GM21528 (cell line): ENCODE results near the gene ADAMTS8.

Source experiments
- ATAC-seq: cut with Tn5 transposase; IDR thresholded peaks from one replicate; pipeline ENCODE4 v1.9.1; 2021; ENCODE audit warnings: mild to moderate bottlenecking, moderate library complexity; ENCODE audit not compliant: unreplicated experiment, low FRiP score

The ADAMTS8 gene

DNA sequence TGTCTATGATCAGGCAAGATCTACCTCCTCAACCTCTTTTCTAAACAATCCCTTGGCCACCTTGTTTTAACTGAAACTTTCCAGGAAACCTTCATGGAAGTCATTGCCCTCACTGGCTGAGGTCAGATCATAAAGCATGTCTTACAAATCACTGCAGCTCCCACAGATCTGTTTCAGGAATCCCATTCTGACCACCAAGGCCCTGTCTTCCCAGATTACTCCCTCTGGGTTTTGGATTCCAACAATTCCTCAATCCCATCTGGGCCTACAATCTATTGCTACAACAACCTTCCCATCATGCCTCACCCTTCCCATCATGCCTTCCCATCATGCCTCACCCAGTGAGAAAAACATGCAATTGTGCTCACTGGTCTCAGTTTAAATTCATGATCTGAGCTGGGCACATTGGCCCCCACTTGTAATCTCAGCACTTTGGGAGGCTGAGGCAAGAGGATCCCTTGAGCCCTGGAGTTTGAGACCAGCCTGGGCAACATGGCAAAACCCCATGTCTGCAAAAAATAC lies 35.9 kb upstream of the ADAMTS8 start:
- no peak for ATAC-seq

DNA sequence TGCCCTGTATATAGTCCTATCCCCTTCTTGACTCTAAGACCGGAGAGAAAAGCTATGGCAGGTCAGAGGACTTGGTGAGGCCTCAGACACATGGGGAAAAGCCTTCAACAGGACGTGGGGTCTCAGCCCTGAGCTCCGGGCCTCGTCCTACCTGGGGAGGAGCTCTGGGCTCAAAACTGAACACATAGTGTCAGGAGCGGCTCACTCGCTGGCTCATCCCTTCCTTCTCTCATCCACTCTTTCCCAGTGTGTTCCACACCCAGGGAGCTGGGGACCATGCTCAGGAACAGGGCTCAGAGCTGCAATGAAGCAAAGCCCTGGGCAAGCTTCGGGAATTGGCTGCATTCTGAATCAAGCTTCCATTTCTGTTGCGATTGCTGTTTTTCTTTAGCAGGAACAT lies 34.5 kb upstream of the ADAMTS8 start:
- ATAC-seq, result no peak

DNA sequence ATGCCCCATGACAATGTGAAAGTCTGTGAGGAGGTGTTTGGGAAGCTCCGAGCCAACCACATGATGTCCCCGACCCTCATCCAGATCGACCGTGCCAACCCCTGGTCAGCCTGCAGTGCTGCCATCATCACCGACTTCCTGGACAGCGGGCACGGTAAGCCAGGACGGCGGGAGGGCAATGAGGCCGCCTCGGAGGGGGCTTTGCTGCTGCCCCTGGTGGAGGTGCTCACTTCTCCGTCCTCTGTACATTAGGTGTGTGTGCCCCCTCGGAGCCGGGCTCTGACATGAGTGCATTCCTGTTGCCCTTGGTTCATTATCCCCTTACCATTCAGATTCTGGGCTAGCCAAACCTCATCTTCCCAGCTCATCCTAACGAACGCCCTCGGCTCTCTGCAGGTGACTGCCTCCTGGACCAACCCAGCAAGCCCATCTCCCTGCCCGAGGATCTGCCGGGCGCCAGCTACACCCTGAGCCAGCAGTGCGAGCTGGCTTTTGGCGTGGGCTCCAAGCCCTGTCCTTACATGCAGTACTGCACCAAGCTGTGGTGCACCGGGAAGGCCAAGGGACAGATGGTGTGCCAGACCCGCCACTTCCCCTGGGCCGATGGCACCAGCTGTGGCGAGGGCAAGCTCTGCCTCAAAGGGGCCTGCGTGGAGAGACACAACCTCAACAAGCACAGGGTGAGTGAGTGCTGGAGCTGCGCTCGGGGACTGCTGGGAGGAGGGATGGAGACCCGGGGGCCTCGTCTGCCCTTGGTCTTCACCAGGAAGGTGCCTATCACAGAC lies 33.9 kb upstream of the ADAMTS8 start:
- ATAC-seq, result no peak

DNA sequence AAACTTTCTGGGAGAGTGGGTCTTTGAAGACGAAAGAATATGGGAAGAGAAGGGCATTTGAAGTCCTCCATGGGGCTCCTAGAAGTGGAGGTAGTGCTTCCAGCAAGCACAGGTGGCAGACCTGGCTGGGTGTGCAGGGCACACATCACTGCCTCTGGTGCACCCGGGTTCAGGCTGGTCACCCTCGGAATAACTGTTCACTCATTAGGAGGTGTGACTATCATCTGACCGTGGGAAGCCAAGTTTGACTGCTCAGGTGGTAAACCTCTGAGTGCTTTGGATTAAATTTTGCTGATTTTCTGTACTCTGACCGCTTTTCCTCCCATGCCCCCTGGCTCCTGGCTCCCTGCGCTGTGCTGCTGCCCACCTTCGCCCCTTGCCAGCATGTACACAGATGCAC lies 31.1 kb upstream of the ADAMTS8 start:
- no peak for ATAC-seq

DNA sequence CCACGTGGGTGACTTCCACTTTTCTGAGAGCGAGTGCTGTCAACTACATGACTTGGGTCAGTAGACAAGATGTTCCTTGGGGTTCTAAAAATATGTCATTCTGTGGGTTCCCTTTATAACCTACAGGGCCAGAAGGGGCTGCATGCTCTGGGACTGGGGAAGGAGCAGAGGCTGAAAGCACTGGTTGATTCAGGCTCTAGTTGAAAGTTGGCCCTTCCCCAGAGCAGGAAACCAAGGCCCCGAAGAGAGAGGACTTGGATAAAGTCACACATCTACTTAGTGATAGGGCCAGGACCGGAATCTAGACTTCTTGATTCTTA lies 30.0 kb upstream of the ADAMTS8 start:
- ATAC-seq, result no peak

DNA sequence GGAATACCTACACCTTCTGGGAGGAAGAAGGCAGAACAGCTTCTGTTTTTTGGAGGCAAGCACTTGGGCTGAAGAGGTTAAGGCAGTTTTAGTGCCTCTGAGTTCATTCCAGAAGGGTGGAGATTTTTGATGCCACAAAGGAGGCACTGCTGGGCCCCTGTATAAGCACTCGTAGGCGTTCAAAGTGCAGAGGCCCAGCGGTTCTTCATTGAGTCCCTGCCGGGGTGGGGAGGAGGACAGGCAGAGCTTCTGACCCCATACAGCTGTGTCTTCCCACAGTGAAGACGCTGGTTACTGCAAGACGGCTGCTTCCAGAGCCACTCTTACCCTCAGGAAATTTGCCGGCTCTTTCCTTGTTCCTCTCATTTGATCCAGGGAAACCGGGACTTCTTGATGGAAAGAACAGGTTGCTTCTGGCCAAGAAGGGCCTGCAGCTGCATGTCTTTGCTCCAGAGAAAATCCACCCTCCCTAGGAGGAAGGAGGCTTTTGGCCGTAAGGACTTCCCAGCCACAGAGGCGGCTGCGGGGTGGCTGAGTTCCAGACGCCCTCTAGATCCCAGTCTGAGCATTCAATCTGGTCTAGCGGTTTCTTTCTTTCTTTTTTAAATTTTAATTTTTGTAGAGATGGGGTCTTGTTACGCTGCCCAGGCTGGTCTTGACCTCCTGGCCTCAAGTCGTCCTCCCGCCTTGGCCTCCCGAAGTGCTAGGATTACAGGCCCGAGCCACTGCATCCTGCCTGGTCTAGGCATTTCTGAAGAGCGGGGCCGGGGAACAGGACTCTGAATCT lies 29.4 kb upstream of the ADAMTS8 start:
- ATAC-seq, result no peak

DNA sequence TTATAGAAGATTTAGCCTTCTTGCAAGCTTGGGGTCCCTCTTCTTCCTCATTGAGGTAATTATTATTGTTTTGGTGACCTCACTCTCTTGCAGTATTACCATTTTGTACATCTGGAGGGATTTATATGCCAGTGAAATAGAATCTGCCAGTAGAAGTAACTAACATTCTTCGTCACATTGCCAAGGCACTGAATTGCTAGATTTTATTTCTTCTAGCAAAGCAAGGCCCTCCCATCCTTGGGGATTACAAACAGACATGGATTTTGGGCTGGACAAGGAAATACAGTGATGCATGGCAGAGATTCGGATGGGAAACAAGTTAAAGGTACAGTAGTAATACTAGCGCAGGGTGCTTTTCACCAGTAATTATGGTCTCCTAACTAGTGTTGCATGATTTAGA lies 27.9 kb upstream of the ADAMTS8 start:
- ATAC-seq, result no peak

DNA sequence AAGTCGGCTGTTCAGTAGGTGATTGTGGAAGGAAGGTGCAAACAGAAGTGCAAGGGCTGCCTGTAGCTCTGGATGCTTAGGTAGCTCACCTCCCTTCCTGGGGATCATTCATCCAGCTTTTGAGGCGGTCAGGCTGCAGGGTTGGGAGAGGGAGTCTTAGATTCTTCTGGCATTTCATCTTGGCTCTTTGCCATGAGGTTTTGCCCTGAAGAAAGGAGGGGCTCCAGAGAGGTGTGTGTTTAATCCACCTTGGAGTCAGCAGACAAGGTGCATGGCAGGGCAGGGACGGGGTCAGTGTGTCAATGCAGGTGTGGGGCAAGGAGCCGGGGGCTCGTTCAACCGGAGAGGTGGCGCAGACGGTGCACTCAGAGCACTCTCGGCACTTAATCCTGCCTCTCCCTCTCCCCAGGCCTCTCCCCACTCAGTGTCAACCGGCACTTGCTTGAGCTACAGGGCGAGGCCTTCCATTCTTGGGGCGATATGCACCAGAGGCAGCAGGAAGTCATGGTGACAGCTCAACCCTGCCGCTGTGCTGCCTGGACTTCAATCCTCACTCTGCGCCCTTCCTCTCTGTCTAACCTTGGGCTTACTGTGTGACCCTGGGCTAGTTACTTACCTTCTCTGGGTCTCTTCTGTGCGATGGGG lies 27.2 kb upstream of the ADAMTS8 start:
- no peak for ATAC-seq

DNA sequence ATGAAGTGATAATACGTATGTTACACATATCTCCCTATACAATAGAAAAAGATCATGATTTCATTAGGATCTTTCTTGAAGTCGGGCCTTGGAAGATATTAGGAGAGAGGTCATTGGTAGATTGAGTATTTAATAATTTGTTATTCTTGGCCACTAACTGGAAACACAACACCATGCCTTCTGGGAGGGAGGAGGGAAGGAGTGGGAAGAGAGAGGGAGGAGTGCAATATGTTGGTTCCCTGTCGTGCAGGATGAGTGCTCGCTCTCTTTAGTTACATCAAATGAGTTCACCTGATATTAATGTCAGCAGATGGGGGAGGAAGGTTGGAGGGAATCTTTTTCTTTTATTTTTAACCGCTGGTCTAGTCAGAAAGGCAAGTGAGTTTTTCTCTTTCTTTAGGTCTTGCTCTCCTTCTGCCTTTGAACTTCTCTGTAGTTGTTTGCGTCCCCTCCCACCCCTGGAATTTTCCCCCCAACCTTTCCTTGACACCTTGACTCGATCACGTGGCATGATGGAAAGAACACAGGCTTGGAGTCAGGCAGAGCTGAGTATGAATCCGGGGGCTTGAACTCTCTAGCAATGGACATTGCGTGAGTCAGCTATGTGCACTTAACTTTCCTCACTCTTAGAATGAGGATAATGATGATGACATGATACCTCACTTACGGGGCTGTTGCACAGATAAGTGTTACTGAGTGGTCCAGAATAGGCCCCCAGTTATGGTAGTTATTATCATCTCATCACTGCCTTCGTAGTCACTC lies 26.3 kb upstream of the ADAMTS8 start:
- ATAC-seq, result no peak

DNA sequence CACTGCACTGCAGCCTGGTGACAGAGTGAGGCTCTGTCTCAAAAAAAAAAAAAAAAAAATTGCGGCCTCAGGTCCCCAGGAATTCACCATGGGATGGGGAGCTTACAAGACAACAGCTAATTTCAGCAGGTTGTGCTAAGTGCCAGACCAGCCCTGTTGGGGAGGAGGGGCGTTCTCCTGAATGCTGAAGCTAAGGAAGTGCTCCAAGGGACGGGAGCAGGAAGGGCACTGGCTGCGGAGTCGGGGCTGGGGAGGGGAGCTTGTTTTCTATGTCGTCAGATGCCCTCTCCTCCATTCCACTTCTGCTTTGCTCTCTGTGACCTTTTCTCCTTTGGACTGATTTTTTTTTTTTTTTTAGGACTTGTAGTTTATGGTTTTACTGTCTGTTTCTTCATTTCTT lies 24.5 kb upstream of the ADAMTS8 start:
- no peak for ATAC-seq

DNA sequence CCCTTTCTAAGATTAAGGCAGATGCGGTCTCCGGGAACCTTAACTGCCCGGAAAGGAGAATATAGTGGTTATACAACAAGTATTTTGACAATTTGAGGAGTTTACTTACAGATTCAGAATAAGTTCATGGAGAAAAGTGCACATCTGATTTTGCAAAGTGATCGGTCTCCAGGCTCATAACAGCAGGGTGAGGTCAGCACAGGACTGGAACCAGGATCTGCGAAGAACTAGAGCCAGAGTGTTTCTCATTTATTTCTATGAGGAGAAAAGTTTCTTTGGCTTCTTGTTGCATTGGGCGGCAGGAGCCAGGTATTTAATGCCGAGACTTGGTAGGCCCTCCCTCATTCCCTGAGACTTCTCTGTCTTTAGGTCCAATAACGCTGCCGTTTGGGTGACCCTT lies 23.8 kb upstream of the ADAMTS8 start:
- no peak for ATAC-seq

DNA sequence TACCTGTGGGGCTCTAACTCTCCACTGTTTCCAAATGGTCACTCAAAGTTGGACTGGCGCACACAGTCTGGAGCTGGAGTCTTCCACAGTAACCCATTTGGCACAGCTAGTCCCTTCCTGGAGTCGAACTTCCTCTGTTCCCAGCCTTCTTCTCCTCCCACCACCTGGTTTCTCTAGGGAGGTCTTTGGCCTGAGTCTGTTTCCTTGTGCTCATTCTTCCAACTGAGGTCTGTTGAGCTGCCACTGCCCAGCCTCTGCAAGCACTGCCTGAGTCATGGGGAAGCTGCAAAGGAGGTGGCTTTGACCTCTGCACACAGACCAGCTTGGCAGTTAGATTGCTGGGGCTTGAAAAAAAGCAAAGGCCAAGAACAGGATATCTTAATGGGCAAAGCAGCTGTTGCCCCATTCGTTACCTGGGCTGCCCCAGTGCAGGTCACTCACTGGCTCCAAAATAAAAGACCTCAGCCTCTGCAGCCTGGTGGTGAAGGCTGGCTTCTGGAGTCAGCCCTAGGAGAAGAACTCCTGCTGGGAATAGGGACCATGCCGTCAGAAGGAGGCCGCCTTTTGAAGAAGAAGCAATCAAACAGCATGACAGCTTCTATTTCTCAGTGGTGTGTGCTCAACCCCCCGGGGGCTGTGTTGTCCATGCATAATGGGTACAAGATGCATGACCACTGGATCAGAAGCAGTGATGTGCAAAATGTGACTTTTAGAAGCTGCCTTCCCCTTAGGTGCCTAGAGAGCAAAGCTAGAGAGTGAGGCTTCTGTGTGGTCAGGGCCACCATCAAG lies 23.0 kb upstream of the ADAMTS8 start:
- no peak for ATAC-seq

DNA sequence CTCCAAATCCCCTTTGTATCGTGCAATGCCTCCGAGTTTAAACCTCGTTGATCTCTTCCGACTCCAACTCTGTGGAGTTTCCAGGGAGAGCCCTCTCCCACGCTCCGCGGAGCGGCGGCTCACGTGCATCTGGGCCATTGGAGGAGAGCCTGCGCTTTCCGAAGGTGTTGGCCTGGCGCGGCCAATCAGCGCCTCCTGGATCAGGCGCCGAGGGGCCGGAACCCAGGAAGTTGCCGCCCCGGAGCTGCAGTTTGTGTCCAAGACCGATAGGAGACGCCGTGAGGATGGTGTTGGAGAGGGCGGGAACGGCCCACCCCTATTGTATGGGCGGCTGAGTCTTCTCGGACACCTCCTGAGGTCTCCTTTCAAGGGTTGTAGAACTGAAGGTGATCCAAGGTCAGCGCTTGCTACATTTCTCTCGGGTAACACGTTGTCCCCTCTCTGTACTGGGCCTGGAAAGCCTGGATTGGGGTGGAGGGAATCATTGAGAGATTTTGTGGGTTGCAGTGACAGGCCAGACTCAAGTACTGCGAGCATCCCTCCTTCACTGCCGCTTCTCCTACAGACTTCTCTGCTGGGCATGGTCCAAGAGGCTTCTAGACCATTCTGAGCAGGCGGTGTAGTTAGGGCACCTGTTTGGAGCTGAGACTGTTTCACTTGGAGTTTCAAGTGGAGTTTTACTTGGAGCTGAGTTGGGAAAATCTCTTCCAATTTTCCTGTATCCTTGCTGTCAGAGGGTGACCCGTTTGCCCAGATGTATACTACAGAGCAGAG lies 21.8 kb upstream of the ADAMTS8 start:
- ATAC-seq, result no peak

DNA sequence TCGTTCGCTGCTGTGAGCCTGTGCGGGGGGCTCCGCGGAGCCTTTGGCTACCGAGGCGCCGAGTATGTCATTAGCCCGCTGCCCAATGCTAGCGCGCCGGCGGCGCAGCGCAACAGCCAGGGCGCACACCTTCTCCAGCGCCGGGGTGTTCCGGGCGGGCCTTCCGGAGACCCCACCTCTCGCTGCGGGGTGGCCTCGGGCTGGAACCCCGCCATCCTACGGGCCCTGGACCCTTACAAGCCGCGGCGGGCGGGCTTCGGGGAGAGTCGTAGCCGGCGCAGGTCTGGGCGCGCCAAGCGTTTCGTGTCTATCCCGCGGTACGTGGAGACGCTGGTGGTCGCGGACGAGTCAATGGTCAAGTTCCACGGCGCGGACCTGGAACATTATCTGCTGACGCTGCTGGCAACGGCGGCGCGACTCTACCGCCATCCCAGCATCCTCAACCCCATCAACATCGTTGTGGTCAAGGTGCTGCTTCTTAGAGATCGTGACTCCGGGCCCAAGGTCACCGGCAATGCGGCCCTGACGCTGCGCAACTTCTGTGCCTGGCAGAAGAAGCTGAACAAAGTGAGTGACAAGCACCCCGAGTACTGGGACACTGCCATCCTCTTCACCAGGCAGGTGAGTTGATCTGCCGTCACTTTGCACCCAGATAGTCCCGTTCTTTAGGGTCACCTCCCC lies 21.0 kb upstream of the ADAMTS8 start:
- ATAC-seq, result no peak

DNA sequence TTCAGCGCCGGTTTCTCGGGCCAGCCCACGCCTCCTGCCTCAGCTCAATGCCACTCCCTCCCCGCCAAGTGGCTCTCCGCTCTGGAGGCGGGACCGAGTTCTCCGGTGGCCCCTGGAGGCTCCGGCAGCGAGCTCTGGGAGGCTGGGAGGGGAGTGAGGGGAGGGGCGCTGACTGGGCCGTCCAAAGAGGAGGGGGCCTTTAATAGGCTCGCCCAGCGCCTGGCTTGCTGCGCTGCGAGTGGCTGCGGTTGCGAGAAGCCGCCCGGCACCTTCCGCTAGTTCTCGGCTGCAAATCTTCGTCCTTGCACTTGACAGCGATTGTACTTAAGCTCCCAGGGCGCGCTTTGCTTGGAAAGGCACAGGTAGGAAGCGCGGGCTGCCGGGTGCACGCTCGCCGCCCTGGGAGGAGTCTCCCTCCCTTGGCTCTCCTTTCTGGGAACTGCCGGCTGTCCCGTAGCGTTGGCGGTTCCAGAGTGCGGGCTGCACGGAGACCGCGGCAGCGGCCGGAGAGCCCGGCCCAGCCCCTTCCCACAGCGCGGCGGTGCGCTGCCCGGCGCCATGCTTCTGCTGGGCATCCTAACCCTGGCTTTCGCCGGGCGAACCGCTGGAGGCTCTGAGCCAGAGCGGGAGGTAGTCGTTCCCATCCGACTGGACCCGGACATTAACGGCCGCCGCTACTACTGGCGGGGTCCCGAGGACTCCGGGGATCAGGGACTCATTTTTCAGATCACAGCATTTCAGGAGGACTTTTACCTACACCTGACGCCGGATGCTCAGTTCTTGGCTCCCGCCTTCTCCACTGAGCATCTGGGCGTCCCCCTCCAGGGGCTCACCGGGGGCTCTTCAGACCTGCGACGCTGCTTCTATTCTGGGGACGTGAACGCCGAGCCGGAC lies 20.3 kb upstream of the ADAMTS8 start, which contains the start of gene ADAMTS15:
TSS of gene ADAMTS15 (plus strand) at position 230 of the 894 bp plus-strand sequence. CDS start at position 559, 329 bp downstream.
- no peak for ATAC-seq

DNA sequence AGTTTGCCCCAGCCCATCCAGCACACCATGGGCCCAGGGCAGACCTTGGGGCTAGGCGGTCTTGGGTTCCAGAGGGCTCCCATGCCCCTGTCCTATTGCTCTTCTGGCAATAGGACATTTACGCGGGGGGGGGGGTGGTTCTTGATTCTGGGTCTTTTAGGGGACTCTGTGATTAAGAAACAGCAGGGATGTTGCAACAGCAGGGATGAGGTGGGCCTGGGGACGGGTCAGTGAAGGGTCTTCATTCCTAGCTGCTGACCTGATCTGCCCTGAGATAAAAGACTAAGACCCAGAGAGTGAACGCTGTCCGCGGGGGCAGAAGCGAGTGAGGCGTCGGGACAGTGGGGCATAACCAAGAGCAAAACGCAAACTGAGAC lies 19.6 kb upstream of the ADAMTS8 start:
- ATAC-seq, result no peak

DNA sequence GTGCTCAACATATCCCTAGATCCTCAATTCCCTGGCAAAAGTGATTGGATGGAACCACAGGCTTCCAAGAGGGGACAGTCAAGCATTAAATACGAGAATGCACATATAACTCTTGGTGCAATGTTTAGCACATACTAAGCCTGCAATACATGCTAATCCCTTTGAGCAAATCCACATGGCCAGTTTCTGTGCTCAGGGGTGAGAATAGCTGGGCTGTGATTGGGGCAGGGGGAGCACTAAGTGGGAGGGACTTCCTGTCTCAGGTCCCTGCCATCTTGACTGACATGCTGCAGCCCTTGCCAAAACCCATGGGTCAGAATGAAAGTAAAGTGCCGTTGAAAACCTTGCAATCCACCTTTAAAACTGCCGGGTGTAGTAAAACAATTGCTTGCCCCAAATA lies 17.4 kb upstream of the ADAMTS8 start:
- ATAC-seq, result no peak

DNA sequence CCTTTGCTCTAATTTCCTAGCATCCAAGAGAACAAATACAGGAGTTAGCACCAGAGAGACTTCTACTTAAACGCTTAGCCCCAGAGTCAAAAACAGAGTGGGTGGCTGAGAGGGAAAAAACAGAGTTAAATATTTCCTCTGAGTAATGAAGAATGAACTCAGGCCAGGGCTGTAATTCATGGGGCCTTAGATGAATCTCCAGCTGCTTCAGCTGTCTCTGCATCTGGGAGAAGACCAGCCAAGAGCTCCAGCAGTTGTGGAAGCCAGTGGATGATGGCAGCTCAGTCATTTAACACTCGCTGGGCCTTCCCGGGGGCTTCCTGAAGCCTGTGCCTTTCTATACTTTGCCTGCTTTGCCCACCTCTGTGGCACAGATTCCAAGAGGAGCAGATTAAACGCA lies 14.3 kb upstream of the ADAMTS8 start:
- no peak for ATAC-seq
